HT1080 (cell line): ENCODE results near the gene ZNF534. TPM values are rescaled to one million over a fixed set of nuclear protein-coding genes. Genes with fewer than 3 reads are reported as not detected.
"Not testable (repeated sequence)": the region's sequence is repeated elsewhere in the genome, so short reads cannot be mapped to it uniquely, and the experiment has no call there.

ENCODE experiments used
- DNase-seq: peaks from one replicate; pipeline ENCODE4 v3.0.0-alpha.2; 2015; ENCODE audit warnings: low read depth
- polyA plus RNA-seq, 2 experiments: library from polyadenylated mRNA; depleted of rRNA; stranded (reverse); fragments of >200 nt; gene quantifications; 2 replicates each; pipeline ENCODE4 v1.2.3, GENCODE V29; 2015
- total RNA-seq: library from RNA; depleted of rRNA; stranded (reverse); fragments of >200 nt; shearing (Covaris generic); gene quantifications from 2 replicates; pipeline ENCODE4 v1.2.3, GENCODE V29; 2014; rRNA removed

Gene ZNF534
- 0.33 and 0.51 TPM in 2 replicates for total RNA-seq
- not detected in 2 replicates for polyA plus RNA-seq (2015; cell fraction: cytosol; rRNA removed)
- polyA plus RNA-seq (2015; cell fraction: nucleus; rRNA removed): not detected in 2 replicates

GRCh38 chr19:52428937-52429336 lies at the start of gene ZNF534:
TSS of gene ZNF534 (plus strand) at chr19:52429148. CDS start at chr19:52431475, 2,327 bp downstream.
- DNase-seq: peak; percentile 24

DNA sequence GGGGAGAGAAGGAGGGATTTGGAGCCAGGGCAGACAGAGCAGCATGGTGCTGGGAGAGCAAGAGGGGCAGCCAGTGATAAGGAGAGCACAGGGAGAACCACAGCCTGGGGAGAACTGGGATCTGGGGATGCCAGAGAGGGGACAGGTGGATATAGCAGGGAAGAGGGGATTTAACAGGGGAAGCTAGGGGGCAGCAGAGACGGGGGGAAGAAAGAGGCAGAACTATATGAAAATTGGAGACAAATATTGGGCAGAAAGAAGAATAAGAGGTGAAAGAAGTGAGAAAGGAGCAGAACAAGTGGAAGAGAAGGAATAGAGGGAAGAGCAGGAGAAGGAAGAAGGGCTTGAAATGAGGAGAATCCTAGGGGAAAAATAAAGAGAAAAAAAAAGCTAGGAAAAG lies 37.8 kb upstream of the ZNF534 start:
- no peak for DNase-seq

GRCh38 chr19:52397310-52398080 lies 31.5 kb upstream of the ZNF534 start, which contains the start of gene ZNF528:
TSS of gene ZNF528 (plus strand) at chr19:52397849. CDS start at chr19:52402014, 4,165 bp downstream.
- peak; percentile 86 for DNase-seq

GRCh38 chr19:52398081-52398441 lies 30.9 kb upstream of the ZNF534 start:
- peak; percentile 21 for DNase-seq

- no peak for DNase-seq
Observed at GRCh38 chr19:52410276-52410675, 18.7 kb upstream of the ZNF534 start.

DNA sequence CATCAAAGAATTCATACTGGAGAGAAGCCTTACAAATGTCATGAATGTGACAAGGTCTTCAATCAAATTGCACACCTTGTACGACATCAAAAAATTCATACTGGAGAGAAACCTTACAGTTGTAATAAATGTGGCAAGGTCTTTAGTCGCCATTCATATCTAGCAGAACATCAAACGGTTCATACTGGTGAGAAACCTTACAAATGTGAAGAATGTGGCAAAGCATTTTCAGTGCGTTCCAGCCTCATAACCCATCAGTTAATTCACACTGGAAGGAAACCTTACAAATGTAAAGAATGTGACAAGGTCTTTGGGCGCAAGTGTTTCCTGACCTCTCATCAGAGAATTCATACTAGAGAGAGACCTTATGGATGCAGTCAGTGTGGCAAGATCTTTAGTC lies 13.2 kb upstream of the ZNF534 start:
- no peak for DNase-seq

GRCh38 chr19:52442179-52442578 lies 13.2 kb downstream of the ZNF534 start:
- no peak for DNase-seq

DNA sequence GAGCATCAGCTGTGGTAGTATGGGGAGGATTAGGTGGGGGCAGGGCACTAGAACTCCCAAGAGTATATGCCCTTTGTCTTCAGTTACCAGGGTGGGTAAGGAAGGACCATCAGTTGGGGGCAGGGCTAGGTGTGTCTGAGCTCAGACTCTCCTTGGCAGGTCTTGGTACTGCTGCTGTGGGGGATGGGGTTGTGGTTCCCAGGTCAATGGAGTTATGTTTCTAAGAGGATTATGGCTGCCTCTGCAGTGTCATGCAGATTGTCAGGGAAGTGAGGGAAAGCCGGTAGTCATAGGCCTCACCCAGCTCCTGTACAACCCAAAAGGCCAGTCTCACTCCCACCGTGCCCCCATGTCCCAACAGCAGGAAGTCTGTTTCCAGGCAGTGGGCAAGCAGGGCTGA lies 15.6 kb downstream of the ZNF534 start:
- no peak for DNase-seq

GRCh38 chr19:52451241-52451640 lies 22.3 kb downstream of the ZNF534 start:
- no peak for DNase-seq

DNA sequence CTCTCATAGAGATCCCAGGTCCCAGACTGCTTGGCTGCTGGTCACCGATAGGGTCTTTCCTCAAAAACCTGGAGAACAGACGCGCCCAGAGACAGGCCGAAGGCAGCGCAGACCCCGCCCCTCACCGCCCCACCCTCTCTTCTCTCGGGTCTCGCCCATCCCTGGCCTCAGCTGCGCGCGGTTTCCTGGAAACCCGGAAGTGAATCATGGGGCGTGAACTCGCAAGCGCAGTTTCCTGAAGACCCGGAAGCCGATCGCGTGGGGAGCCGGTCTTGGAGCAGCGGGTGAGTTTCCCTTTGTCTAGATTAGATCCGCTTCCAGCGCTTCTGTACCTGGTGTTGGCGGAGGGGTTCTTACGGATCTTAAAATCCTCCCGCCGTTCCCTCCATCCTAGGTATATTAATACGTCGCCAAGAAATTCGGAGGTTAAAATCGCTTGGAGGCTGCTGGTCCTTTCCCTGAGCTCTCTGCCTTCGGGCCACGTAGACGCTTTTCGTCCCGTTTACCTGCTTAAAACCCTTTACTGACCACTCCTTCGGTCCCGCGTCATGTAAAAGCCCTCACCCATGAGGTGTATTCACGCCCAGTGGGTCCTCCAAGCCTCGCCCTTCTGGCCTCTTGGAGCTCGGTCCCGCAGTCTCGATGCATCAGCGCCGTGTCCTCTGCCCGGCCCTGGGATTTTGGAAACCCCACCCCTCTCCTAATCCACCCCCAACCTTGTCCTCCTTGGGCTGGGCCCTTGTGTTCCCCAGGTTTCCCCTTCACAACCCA lies 24.6 kb downstream of the ZNF534 start, which contains the start of gene ZNF578:
Gene ZNF578, plus strand, starts transcription at position 230 of the 771 bp plus-strand sequence. CDS start 48,293 bp downstream, outside the sequence.
- DNase-seq: peak; percentile 65

- peak; percentile 17 for DNase-seq
Observed at GRCh38 chr19:52464798-52465470, 36.0 kb downstream of the ZNF534 start.

- DNase-seq: no peak
Observed at GRCh38 chr19:52473655-52474350, 44.9 kb downstream of the ZNF534 start.

DNA sequence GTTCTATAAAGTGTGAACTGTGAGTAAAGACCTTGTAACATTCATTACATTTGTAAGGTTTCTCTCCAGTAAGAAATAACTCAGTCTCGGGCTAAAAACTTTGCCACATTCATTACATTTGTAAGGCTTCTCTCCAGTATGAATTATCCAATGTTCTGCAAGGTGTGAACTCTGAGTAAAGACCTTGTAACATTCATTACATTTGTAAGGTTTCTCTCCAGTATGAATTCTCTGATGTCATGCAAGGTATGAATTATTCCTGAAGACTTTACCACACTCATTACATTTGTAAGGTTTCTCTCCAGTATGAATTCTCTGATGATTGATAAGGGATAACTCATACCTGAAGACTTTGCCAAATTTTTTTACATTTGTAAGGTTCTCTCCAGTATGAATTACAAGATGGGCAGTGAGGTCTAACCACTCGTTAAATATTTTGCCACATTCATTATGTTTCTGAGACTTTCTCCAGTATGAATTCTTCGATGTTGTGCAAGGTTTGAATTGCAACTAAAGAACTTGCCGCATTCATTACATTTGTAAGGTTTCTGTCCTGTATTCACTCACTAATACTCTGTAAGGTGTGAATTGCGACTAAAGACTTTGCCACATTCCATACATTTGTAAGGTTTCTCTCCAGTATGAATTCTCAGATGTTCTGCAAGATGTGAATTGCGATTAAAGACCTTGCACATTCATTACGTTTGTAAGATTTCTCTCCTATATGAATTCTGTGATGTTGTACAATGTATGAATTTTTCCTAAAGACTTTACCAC lies 45.6 kb downstream of the ZNF534 start:
- DNase-seq: no peak

DNA sequence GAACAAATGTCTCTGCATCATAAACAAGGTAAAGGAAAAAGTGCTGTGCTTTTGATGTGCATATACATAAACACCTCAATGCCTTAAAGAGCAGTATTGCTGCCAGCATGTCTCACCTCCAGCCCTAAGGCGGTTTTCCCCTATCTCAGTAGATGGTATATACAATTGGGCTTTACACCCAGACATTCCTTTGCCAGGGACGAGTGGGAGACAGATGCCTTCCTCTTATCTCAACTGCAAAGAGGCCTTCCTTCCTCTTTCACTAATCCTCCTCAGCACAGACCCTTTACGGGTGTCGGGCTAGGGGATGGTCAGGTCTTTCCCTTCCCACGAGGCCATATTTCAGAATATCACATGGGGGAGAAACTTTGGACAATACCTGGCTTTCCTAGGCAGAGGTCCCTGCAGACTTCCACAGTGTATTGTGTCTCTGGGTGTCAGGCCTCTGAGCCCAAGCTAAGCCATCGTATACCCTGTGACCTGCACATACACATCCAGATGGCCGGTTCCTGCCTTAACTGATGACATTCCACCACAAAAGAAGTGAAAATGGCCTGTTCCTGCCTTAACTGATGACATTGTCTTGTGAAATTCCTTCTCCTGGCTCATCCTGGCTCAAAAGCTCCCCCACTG lies 55.3 kb downstream of the ZNF534 start:
- DNase-seq: not testable (repeated sequence)

- not testable (repeated sequence) for DNase-seq
Observed at GRCh38 chr19:52485064-52485463, 56.1 kb downstream of the ZNF534 start.

DNA sequence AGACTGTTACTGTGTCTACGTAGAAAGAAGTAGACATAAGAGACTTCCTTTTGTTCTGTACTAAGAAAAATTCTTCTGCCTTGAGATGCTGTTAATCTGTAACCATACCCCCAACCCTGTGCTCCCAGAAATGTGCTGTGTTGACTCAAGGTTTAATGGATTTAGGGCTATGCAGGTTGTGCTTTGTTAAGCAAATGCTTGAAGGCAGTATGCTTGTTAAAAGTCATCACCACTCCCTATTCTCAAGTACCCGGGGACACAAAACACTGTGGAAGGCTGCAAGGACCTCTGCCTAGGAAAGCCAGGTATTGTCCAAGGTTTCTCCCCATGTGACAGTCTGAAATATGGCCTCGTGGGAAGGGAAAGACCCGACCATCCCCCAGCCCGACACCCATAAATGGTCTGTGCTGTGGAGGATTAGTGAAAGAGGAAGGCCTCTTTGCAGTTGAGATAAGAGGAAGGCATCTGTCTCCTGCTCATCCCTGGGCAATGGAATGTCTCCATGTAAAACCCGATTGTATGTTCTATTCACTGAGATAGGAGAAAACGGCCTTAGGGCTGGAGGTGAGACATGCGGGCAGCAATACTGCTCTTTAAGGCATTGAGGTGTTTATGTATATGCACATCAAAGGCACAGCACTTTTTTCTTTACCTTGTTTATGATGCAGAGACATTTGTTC lies 56.8 kb downstream of the ZNF534 start:
- DNase-seq: not testable (repeated sequence)

DNA sequence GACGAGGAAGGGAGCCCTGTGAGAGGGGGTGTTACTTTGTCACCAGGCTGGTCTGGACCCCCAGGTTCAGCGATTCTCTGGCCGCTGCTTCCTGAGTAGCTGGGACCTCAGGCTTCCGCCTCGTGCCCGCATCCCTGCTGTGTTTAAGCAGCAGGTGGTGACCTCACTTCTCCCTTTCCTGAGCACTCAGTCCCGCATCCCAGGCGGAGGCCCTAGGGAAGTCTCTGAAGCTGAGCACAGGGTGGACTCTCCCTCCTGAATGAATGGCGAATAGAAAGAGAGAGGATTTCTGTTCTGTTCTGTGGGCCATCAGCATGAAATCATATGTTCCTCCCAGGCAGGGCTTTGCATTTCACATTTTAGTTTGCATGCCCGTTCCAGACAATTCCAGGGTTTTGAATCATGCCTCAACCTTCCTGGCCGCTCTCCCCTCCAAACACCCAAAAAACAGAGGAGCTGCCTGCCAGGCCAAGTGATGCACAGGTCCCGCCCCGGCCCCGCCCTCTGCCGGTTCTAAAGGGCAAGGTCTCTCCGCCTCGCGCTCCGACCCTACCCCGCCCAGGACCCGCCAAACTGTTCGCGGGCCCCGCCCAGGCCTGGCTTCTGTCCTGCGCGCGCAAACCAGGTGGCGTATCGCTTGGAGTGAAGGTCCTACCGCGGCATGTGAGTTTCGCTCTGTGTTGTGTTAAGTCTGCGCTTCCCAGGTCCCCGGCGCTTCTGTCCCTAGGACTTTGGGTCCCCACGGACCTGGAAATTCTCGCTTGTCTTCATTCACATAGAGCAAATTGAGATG lies 63.4 kb downstream of the ZNF534 start:
- no peak for DNase-seq

DNA sequence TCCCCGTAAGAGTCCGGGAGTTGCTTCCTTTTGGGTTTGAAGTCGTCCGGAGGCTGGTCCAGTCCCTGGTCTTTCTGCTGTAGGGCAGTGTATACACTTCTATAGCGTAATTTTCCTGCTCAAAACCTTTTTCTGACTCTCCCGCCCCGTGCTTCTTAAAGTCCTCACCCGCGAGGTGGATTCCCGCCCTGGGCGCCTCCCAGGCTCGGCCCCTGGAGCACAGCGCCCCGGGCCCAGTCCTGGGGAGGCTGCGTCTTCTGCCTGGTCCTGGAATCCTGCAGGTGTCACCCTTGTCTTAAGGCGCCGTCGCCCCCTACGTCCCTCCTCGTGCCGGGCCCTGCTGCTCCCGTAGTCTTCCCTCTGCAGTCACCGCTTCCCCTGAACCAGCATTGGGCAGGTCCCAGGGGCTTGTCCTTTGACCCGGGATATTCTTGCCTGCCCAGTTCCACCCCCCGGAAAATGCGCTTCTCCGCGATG lies 64.1 kb downstream of the ZNF534 start:
- no peak for DNase-seq
